Astrocyte of the cerebellum (primary cell): ENCODE measurements around the gene OPTC.
"Not testable (repeated sequence)": the region's sequence is repeated elsewhere in the genome, so short reads cannot be mapped to it uniquely, and the experiment has no call there.

Source experiments
- DNase-seq: peaks from one replicate; pipeline ENCODE4 v3.0.0-alpha.2; 2011; ENCODE audit warnings: low read depth
- H3K4me3 ChIP-seq: 2 replicates; pipeline ENCODE4 v1.5.1; 2011; ENCODE audit warnings: mild to moderate bottlenecking, low read depth, low read length, moderate library complexity
- in situ Hi-C: cut with HindIII; loops from 2 replicates; pipeline ENCODE4 v1.10.0; 2017; ENCODE audit warnings: low sequenced_read_pairs
- TF ChIP-seq, protein P1 (sequence below): IDR thresholded peaks from 2 replicates; pipeline ENCODE4 v1.5.1; 2012; ENCODE audit warnings: low read length, low read depth, moderate library complexity, mild to moderate bottlenecking; ENCODE audit errors: missing control alignments

OPTC gene

GRCh38 chr1:203464226-203464625 is 29.7 kb upstream of the OPTC start:
- no peak for DNase-seq
- TF ChIP-seq, protein P1, sequence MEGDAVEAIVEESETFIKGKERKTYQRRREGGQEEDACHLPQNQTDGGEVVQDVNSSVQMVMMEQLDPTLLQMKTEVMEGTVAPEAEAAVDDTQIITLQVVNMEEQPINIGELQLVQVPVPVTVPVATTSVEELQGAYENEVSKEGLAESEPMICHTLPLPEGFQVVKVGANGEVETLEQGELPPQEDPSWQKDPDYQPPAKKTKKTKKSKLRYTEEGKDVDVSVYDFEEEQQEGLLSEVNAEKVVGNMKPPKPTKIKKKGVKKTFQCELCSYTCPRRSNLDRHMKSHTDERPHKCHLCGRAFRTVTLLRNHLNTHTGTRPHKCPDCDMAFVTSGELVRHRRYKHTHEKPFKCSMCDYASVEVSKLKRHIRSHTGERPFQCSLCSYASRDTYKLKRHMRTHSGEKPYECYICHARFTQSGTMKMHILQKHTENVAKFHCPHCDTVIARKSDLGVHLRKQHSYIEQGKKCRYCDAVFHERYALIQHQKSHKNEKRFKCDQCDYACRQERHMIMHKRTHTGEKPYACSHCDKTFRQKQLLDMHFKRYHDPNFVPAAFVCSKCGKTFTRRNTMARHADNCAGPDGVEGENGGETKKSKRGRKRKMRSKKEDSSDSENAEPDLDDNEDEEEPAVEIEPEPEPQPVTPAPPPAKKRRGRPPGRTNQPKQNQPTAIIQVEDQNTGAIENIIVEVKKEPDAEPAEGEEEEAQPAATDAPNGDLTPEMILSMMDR = no peak
- in situ Hi-C loops = no loop called here
- H3K4me3 ChIP-seq = no peak overlapping the region

GRCh38 chr1:203464743-203465142 is 29.2 kb upstream of the OPTC start:
- TF ChIP-seq, protein P1 = no peak
- no peak for DNase-seq
- in situ Hi-C loops = loop anchor here (5.0 kb wide), 1 partner anchor 37 kb away; no protein-coding TSS in a partner anchor
- no peak overlapping the region for H3K4me3 ChIP-seq

- TF ChIP-seq, protein P1 = no peak
- H3K4me3 ChIP-seq = no peak overlapping the region
- in situ Hi-C loops = loop anchor here (5.0 kb wide), 1 partner anchor 38 kb away; no protein-coding TSS in a partner anchor
- DNase-seq = no peak
Measured at GRCh38 chr1:203465146-203465798, 28.7 kb upstream of the OPTC start.

GRCh38 chr1:203465948-203466347 is 28.0 kb upstream of the OPTC start:
- TF ChIP-seq, protein P1 = no peak
- no peak for DNase-seq
- no peak overlapping the region for H3K4me3 ChIP-seq
- in situ Hi-C loops = loop anchor here (5.0 kb wide), 1 partner anchor 39 kb away; no protein-coding TSS in a partner anchor

- not testable (repeated sequence) for DNase-seq, H3K4me3 ChIP-seq
- in situ Hi-C loops = loop anchor here (5.0 kb wide), 1 partner anchor 40 kb away; no protein-coding TSS in a partner anchor
Measured at GRCh38 chr1:203466906-203467549, 26.9 kb upstream of the OPTC start.

GRCh38 chr1:203467550-203467921 is 26.4 kb upstream of the OPTC start:
- no peak overlapping the region for H3K4me3 ChIP-seq
- in situ Hi-C loops = loop anchor here (5.0 kb wide), 1 partner anchor 40 kb away; no protein-coding TSS in a partner anchor
- no peak for DNase-seq
- TF ChIP-seq, protein P1 = no peak

DNA sequence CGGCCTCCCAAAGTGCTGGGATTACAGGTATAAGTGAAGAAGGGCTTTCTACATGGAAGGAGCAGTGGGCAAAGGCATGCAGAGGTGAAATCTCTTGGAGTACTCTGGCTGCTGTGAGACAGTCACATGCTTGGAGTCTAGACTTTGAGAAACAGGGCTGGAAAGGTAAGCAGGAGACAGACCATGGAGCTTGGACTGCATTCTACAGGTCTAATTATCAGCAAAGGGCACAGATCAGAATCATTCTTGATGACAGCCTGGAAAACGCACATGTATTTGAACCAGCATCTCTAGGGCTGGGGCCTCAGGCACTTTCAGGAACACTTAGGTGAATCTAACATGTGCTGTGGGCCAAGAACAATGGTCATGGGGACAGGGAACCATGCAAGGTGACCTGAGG is 25.6 kb upstream of the OPTC start:
- H3K4me3 ChIP-seq = no peak overlapping the region
- TF ChIP-seq, protein P1 = no peak

More for the DNA sequence above, 25.6 kb upstream of the OPTC start:
- in situ Hi-C loops = loop anchor here (5.0 kb wide), 1 partner anchor 41 kb away; no protein-coding TSS in a partner anchor
- DNase-seq = no peak
